ENCODE measurements around the gene HLA-G.

HLA-G gene

GRCh38 chr6:29818892-29819291 is 8.7 kb upstream of the HLA-G start:
- DNase-seq (ENCODE audit: low read depth), result no peak

GRCh38 chr6:29824144-29824543 is 3.5 kb upstream of the HLA-G start:
- DNase-seq (ENCODE audit: low read depth), result no peak

GRCh38 chr6:29825848-29826247 is 1.8 kb upstream of the HLA-G start:
- no peak for DNase-seq (ENCODE audit: low read depth)

DNA sequence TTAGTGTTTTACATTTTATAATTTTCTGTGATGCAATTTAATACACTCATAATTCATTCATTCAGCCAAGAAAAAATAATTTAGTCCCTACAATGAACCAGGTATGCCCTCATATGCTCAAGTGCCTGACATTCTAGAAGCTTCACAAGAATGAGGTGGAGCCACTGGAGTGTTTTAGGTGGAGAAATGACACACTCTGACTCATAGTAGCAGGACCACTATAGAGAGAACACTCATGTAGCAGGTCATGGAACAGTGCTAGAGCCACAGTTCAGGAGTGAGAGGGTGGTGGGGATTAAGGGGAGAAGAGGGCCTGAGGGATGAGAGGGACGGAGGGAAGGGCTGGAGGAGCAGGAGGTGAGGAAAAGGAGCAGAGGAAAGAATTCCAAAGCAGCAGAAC is 1.4 kb upstream of the HLA-G start:
- DNase-seq (ENCODE audit: low read depth), result no peak

GRCh38 chr6:29828471-29828797 is 809 bp downstream of the HLA-G start:
- peak; percentile 18 for DNase-seq (ENCODE audit: low read depth)

DNA sequence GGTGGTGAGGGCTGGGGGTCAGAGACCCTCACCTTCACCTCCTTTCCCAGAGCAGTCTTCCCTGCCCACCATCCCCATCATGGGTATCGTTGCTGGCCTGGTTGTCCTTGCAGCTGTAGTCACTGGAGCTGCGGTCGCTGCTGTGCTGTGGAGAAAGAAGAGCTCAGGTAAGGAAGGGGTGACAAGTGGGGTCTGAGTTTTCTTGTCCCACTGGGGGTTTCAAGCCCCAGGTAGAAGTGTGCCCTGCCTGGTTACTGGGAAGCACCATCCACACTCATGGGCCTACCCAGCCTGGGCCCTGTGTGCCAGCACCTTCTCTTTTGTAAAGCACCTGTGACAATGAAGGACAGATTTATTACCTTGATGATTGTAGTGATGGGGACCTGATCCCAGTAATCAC is 2.1 kb downstream of the HLA-G start:
- no peak for DNase-seq (ENCODE audit: low read depth)

DNA sequence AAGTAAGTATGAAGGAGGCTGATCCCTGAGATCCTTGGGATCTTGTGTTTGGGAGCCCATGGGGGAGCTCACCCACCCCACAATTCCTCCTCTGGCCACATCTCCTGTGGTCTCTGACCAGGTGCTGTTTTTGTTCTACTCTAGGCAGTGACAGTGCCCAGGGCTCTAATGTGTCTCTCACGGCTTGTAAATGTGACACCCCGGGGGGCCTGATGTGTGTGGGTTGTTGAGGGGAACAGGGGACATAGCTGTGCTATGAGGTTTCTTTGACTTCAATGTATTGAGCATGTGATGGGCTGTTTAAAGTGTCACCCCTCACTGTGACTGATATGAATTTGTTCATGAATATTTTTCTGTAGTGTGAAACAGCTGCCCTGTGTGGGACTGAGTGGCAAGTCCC is 2.8 kb downstream of the HLA-G start:
- no peak for DNase-seq (ENCODE audit: low read depth)

- DNase-seq (ENCODE audit: low read depth), result no peak
These were observed 4.2 kb downstream of the HLA-G start for GRCh38 chr6:29831776-29832175.

- DNase-seq (ENCODE audit: low read depth), result peak; percentile 44
These were observed 7.2 kb downstream of the HLA-G start for GRCh38 chr6:29834564-29835436.

GRCh38 chr6:29839917-29840316 is 12.3 kb downstream of the HLA-G start:
- no peak for DNase-seq (ENCODE audit: low read depth)

DNA sequence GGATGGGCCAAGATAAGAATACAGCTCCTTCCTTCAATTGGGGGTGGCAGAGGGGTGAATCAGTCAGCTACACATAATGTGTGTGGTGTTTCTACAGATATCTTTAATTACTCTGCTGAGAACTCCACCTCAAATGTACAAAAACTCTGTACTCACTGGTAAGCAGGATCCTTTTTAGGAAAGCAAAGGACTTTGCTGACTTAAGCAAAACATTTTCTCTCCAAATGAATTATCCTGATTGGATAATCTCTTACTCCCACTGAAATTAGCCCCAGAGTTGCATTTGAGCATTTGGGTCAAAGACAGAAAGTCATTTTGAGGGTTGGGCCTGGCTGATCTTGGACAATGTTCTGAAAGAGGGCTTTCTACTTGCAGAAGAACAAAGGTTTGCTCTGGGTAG is 13.4 kb downstream of the HLA-G start:
- no peak for DNase-seq (ENCODE audit: low read depth)

GRCh38 chr6:29845405-29846006 is 17.9 kb downstream of the HLA-G start:
- DNase-seq (ENCODE audit: low read depth), result peak; percentile 23

DNA sequence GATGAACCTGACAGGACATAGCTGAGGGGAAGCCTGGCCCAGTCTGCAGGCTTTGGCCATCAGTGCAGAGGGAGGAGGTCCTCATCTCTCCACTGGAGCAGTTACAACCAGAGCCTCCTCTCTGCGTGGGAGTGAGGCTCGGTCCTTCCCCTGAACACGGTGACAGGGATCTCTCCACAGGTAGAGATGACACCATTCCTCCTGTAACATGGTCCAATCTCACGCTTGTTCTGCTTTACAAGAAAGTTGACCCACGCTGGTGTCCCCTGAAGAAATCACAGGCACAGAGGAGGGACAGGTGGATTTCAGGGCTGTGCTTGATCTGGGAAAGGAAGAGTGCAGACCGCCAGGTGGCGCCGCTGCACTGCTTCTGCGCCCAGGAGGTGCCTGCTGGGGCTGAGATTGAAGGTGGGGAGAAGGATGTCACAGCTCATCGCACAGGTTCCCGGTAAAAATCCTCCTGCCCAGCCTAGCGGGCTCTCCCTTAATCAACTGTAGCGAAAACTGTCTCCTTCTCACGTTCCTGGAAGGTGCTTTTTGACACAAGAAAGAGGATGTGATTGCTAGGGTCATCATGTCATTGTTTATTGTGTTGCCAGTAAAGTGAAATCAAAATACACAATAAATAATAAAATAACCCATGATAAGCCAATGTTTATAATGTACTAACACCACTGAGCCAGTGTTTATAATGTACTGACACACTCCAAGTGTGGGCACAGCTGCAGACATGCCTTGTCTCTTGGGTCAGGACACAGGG is 20.4 kb downstream of the HLA-G start:
- peak; percentile 81 for DNase-seq (ENCODE audit: low read depth)

DNA sequence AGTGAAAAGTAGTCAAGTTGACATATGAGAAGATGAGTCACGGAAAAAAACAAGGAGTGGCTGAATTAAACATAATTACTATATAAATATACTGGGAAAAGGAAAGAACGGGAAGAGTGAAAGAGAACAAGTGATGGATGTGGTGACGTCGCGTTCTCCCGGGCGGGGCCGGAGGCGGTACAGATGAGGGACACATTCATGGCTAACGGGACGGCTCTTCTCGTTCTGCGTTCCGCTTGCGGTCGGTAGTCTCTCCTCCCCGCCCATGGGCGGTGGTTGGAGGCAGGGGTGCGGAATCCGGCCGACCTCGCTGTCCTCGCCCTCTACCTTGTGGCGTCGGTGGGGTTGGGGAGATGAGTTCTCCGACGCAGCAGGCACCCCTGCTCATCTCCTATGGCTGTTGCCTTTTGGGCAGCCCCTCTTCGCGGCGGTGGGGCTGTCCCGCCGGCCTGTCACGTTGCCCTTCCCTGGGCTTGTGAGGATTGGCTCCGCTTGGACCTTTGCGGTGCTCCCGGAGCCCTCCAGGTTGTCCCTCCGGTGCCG is 22.5 kb downstream of the HLA-G start:
- DNase-seq (ENCODE audit: low read depth), result peak; percentile 17

- DNase-seq (ENCODE audit: low read depth), result no peak
These were observed 23.6 kb downstream of the HLA-G start for GRCh38 chr6:29851190-29851589.

- DNase-seq (ENCODE audit: low read depth), result no peak
These were observed 25.6 kb downstream of the HLA-G start for GRCh38 chr6:29853245-29853644.

GRCh38 chr6:29858006-29858405 is 30.4 kb downstream of the HLA-G start:
- no peak for DNase-seq (ENCODE audit: low read depth)

DNA sequence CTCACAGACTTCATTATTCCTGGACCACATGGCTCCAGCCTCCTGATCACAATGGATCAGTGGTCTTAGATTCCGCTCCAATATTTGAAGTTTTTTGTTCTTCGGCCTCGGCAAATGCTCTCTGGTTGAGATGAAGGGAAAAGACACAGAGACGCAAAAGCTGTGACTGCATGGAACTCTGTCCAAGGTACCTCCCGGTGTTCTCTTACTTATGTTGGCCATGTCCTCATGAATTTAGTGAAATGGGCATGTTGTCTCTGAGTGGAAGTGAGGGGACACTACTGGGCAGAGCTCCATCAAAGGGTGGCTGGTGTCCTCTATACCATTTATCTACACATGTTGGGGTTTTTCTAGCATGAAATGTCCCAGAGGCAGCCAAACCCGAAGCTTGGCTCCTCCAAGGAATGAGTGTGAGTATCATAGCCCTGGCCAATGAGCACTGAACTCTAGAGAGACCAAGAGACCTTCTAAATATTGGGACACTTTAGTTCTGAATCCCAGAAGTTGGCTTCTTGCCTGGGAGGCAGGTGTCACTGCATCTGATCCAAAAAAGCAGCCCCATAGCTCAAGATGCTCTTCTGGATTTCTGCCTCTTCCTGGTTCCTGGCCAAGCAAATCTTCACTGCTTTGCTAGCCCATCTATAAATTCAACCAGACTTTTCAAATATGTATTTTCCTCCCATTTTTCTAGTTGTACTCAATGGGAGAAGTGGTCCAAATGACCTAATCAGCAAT is 34.1 kb downstream of the HLA-G start:
- DNase-seq (ENCODE audit: low read depth), result no peak

DNA sequence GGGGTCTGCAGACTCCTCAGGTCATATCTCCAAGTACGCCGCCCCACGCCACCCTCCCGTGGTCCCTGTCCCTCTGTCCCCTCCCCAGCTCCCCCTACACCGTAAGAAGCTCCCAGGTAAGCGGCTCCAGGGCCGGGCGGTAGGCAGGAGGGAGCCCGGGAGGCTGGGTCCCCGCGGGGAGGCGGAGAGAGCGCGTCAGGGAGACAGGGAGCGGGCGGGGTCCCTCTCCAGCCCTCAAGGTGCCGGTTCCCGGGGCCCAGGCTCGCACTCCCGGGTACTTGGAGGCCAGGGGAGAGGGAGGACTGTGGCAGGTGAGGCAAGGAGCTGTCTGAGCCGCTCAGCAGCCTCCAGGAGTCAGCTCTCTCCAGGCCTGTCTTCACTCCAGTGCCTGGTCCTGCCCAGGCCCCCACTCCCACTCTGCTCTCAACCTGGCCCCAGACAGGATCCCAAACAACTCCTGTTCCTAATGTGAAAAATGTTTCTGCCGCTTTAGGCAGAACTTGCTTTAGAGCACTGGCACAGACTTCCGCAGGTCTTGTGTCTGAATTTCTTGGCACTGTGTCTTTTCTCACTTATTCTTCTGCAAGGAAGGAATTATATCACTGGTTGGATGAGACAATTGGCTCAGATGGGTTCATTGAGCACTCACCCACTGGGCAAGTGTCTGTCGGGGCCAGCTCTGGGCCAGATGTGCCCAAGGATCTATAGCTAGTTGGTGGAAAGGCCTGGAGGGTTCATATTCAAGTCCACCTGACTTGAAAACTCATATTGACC is 36.6 kb downstream of the HLA-G start:
- DNase-seq (ENCODE audit: low read depth), result no peak

DNA sequence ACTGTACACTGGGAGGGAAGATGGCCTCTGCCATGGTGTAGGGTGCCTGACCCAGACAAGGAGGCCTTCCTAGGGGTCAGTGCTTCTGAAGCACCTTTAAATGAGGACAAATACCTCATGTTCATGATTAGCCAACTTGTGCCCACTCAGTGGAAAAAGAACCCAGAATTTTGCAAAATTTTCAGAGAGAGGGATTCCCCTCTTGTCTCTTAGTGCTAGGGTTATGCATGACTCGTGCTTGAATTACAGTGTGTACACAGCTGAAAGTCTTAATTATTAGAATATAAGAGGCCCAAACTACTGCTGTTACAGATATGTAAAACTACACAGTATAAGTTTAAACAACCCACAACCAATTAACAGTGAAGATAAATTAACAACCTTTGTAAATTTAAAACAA is 38.0 kb downstream of the HLA-G start:
- DNase-seq (ENCODE audit: low read depth), result no peak

DNA sequence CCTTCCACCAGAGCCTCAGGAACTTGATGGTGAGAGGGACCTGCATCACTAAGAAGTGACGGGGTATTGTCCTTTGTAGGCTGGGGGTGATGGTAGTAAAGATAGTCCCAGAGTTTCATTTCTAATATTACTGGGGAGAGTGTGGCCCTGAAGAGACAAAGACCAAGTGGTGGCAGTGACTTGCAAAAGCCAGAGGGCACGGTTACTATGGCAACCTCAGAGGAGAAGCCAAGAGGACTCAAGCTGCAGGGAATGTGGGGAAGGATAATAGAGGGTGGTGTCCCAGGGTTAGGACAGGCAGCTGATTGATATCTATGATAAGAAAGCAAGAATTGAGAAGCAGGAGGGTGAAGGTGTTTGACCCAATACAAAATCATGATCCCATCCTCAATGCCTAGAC is 42.5 kb downstream of the HLA-G start:
- no peak for DNase-seq (ENCODE audit: low read depth)
